GM06990 (cell line): ENCODE data around the gene ERCC8.
A peak's percentile ranks its signal among the peaks of the same experiment; 100 is the strongest.

Source experiments
- DNase-seq: peaks from one replicate; pipeline ENCODE4 v3.0.0-alpha.2; 2011; ENCODE audit not compliant: insufficient read length; ENCODE audit errors: extremely low read depth
- H3K27me3 ChIP-seq: replicated peaks from 2 replicates; pipeline ENCODE4 v1.6.0; 2011; ENCODE audit warnings: low read length; ENCODE audit not compliant: control insufficient read depth, insufficient read depth
- H3K36me3 ChIP-seq: 2 replicates; pipeline ENCODE4 v1.5.1; 2011; ENCODE audit warnings: low read length; ENCODE audit not compliant: control insufficient read depth, insufficient read depth
- H3K4me3 ChIP-seq: replicated peaks from 2 replicates; pipeline ENCODE4 v1.5.1; 2011; ENCODE audit warnings: low read depth, mild to moderate bottlenecking, control low read depth, low read length
- TF ChIP-seq, protein P1 (sequence below): IDR thresholded peaks from 2 replicates; pipeline ENCODE4 v1.5.1; 2011; ENCODE audit warnings: low read length, control low read depth, mild to moderate bottlenecking, inconsistent platforms; ENCODE audit not compliant: insufficient read depth, poor library complexity, severe bottlenecking

The ERCC8 gene

DNA sequence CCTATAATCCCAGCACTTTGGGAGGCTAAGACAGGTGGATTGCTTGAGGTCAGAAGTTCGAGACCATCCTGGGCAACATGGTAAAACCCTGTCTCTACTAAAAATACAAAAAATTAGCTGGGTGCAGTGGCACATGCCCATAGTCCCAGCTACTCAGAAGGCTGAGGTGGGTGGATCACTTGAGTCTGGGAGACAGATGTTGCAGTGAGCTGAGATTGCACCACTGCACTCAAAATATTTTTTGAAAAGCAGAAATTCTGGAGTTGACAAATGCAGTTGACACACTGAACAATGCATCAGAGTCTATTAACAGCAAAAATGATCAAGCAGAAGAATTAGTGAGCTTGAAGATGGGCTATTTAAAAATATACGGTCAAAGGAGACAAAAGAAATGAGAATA, 35.6 kb upstream of the ERCC8 start:
- no peaks in the 10 kb centered on the region for H3K36me3 ChIP-seq
- TF ChIP-seq, protein P1, sequence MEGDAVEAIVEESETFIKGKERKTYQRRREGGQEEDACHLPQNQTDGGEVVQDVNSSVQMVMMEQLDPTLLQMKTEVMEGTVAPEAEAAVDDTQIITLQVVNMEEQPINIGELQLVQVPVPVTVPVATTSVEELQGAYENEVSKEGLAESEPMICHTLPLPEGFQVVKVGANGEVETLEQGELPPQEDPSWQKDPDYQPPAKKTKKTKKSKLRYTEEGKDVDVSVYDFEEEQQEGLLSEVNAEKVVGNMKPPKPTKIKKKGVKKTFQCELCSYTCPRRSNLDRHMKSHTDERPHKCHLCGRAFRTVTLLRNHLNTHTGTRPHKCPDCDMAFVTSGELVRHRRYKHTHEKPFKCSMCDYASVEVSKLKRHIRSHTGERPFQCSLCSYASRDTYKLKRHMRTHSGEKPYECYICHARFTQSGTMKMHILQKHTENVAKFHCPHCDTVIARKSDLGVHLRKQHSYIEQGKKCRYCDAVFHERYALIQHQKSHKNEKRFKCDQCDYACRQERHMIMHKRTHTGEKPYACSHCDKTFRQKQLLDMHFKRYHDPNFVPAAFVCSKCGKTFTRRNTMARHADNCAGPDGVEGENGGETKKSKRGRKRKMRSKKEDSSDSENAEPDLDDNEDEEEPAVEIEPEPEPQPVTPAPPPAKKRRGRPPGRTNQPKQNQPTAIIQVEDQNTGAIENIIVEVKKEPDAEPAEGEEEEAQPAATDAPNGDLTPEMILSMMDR = no peak
- H3K27me3 ChIP-seq = no peaks in the 10 kb centered on the region
- DNase-seq = no peak
- no peak overlapping the region for H3K4me3 ChIP-seq

DNA sequence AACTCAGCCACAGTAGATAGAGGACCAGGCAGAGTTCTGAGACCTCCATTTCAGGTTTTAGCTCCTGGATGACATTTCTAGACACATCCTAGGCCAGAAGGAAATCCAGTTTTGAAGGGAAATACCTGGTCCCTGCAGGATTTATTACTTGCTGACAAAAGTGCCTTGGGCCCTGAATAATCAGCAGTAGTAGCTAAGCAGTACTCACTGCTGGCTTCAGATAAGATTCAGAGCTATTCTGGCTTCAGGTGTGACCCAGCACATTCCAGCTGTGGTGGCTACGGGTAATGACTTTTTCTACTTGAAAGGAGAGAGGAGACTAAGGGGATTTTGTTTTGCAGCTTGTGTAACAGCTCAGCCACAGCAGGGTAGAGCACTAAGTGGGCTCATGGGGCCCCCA, 34.1 kb upstream of the ERCC8 start:
- Histone ChIP-seq H3K27me3 (no peaks in the 10 kb centered on the region), H3K36me3 (no peaks in the 10 kb centered on the region), H3K4me3 (no peak overlapping the region)
- TF ChIP-seq, protein P1 = no peak
- DNase-seq = no peak

DNA sequence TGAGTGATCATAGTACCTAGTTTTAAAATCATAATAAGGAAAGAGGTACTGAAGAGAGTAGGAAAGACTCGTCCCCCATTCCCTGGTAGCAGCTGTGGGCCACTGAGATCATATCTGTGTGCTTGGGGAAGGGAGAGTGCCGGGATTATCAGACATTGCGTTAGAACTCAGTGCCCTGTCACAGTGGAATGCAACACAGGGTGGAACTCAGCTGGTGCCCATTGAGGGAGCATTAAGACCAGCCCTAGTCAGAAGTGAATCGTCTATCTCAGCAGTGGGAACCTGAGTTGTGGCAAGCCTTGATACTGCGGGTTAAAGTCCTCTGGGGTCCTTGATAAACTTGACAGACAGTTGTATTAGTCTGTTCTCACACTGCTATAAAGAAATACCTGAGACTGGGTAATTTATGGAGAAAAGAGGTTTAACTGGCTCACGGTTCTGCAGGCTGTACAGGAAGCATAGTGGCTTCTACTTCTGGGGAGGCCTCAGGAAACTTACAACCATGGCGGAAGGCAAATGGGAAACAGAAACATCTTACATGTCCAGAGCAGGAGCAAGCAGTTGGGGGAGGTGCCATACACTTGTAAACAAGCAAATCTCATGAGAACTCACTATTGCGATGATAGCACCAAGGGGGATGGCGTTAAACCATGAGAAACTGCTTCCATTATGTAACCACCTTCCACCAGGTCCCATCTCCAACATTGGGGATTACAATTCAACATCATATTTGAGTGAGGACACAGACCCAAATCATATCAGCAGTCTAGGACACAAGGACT, 33.3 kb upstream of the ERCC8 start:
- TF ChIP-seq, protein P1 = no peak
- DNase-seq = no peak
- H3K36me3 ChIP-seq = no peaks in the 10 kb centered on the region

DNA sequence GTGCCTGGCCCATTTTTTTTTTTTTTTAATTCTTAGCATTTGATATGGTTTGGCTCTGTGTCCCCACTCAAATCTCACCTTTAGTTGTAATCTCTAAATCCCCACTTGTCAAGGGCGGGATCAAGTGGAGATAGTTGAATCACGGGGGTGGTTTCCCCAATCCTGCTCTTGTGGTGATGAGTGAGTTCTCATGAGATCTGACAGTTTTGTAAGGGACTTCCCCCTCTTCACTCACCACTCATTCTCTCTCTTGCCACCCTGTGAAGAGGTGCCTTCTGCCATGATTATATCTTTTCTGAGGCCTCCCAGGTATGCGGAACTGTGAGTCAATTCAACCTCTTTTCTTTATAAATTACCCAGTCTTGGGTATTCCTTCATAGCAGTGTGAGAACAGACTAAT, 27.4 kb upstream of the ERCC8 start:
- TF ChIP-seq, protein P1 = no peak
- no peak overlapping the region for H3K4me3 ChIP-seq

More for the DNA sequence above, 33.3 kb upstream of the ERCC8 start:
- Histone ChIP-seq H3K27me3 (no peaks in the 10 kb centered on the region), H3K4me3 (no peak overlapping the region)

DNA sequence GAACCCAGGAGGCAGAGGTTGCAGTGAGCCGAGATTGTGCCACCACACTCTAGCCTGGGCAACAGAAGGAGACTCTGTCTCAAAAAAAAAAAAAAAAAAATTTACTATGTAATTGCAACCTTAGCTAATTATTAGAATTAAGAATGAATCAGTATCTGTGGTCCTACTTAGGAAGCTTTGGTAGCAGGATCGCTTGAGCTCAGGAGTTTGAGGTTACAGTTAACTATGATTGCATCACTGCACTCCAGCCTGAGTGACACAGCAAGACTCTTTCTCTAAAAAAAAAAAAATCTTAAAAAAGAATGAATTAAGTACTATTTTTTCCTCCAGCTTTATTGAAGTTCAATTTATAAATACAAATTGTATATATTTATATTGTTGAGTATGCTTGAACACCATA, 16.8 kb upstream of the ERCC8 start:
- DNase-seq = no peak

More for the DNA sequence above, 27.4 kb upstream of the ERCC8 start:
- Histone ChIP-seq H3K27me3 (no peaks in the 10 kb centered on the region), H3K36me3 (no peaks in the 10 kb centered on the region)
- peak; percentile 15 for DNase-seq

More for the DNA sequence above, 16.8 kb upstream of the ERCC8 start:
- TF ChIP-seq, protein P1 = no peak
- Histone ChIP-seq H3K4me3 (no peak overlapping the region), H3K36me3 (no peaks in the 10 kb centered on the region), H3K27me3 (no peaks in the 10 kb centered on the region)
